Nephron progenitor cell (in vitro differentiated cells): Measurements from ENCODE around the gene ACAA2.
A peak's percentile ranks its signal among the peaks of the same experiment; 100 is the strongest.

Source experiments
- DNase-seq: peaks from one replicate; pipeline ENCODE4 v3.0.0; 2021
- H3K27ac Mint-ChIP-seq: 2 replicates; pipeline ENCODE4 v1.8.0; 2021; ENCODE audit warnings: mild to moderate bottlenecking, moderate library complexity, mixed read lengths
- H3K27me3 Mint-ChIP-seq: 2 replicates; pipeline ENCODE4 v1.8.0; 2021; ENCODE audit warnings: mild to moderate bottlenecking, low read depth, mixed read lengths; ENCODE audit not compliant: poor library complexity
- H3K36me3 Mint-ChIP-seq: 2 replicates; pipeline ENCODE4 v1.8.0; 2021; ENCODE audit warnings: low read depth, mixed read lengths
- H3K4me1 Mint-ChIP-seq: 2 replicates; pipeline ENCODE4 v1.8.0; 2021; ENCODE audit warnings: mixed read lengths
- H3K4me3 Mint-ChIP-seq: 2 replicates; pipeline ENCODE4 v1.8.0; 2021; ENCODE audit warnings: mild to moderate bottlenecking, moderate library complexity, mixed read lengths
- H3K9me3 Mint-ChIP-seq: 2 replicates; pipeline ENCODE4 v1.8.0; 2021; ENCODE audit warnings: mild to moderate bottlenecking, moderate library complexity, mixed read lengths
- CTCF ChIP-seq: fragments of 200-600 bp; sonication (generic); IDR thresholded peaks from 2 replicates; pipeline ENCODE4 v1.5.0; 2021; ENCODE audit warnings: antibody characterized with exemption

Gene ACAA2

GRCh38 chr18:49757513-49758262, 55.6 kb downstream of the ACAA2 start:
- Mint-ChIP-seq H3K4me3 (peak overlapping the region; percentile 52), H3K9me3 (no peaks in the 10 kb centered on the region), H3K36me3 (no peaks in the 10 kb centered on the region), H3K4me1 (peaks cover 27% of the 10 kb centered on the region), H3K27ac (peak overlapping the region; percentile 3), H3K27me3 (peaks cover 6% of the 10 kb centered on the region)
- TF ChIP-seq CTCF, result no peak
- no peak for DNase-seq

GRCh38 chr18:49756671-49757362, 56.5 kb downstream of the ACAA2 start:
- Mint-ChIP-seq H3K27me3 (peaks cover 6% of the 10 kb centered on the region), H3K4me3 (no peak overlapping the region), H3K27ac (no peak overlapping the region), H3K4me1 (peaks cover 27% of the 10 kb centered on the region), H3K9me3 (no peaks in the 10 kb centered on the region), H3K36me3 (no peaks in the 10 kb centered on the region)
- TF ChIP-seq CTCF, result no peak
- no peak for DNase-seq

GRCh38 chr18:49756135-49756534, 57.2 kb downstream of the ACAA2 start:
- peaks cover 27% of the 10 kb centered on the region for H3K4me1 Mint-ChIP-seq
- TF ChIP-seq CTCF, result no peak
- no peaks in the 10 kb centered on the region for H3K9me3 Mint-ChIP-seq
- H3K27me3 Mint-ChIP-seq, result peaks cover 11% of the 10 kb centered on the region
- H3K36me3 Mint-ChIP-seq, result no peaks in the 10 kb centered on the region
- H3K27ac Mint-ChIP-seq, result no peak overlapping the region
- DNase-seq, result no peak
- H3K4me3 Mint-ChIP-seq, result no peak overlapping the region

GRCh38 chr18:49755489-49755888, 57.8 kb downstream of the ACAA2 start:
- H3K36me3 Mint-ChIP-seq, result no peaks in the 10 kb centered on the region
- H3K4me1 Mint-ChIP-seq, result peaks cover 27% of the 10 kb centered on the region
- DNase-seq, result no peak
- H3K9me3 Mint-ChIP-seq, result no peaks in the 10 kb centered on the region
- peaks cover 11% of the 10 kb centered on the region for H3K27me3 Mint-ChIP-seq
- TF ChIP-seq CTCF, result no peak
- H3K4me3 Mint-ChIP-seq, result no peak overlapping the region
- no peak overlapping the region for H3K27ac Mint-ChIP-seq

- Mint-ChIP-seq H3K4me1 (peaks cover 26% of the 10 kb centered on the region), H3K36me3 (no peaks in the 10 kb centered on the region), H3K27me3 (peaks cover 11% of the 10 kb centered on the region), H3K9me3 (no peaks in the 10 kb centered on the region), H3K4me3 (no peak overlapping the region), H3K27ac (no peak overlapping the region)
- TF ChIP-seq CTCF, result no peak
- DNase-seq, result no peak
Measured at GRCh38 chr18:49754866-49755265, 58.5 kb downstream of the ACAA2 start.
